Stimulated activated naive CD8-positive, alpha-beta T cell treated with anti-CD3 and anti-CD28 coated beads, Interleukin-15, amount 100 ng/mL, for 72 hours (primary cell): ENCODE measurements around the gene PTPRC.
A peak's percentile ranks its signal among the peaks of the same experiment; 100 is the strongest.

Experiments used
- ATAC-seq: fragments of 150-1000 bp; cut with Tn5 transposase; 2 replicates; pipeline ENCODE4 v1.10.0; 2021; ENCODE audit warnings: mild to moderate bottlenecking, moderate library complexity
- DNase-seq, 2 donors: peaks; one replicate each; pipeline ENCODE4 v3.0.0; 2021 to 2022
- H3K27ac Mint-ChIP-seq, 2 donors: one replicate each; pipeline ENCODE4 v1.8.0; 2022; ENCODE audit warnings: mild to moderate bottlenecking in 2 of 2, mixed read lengths in 2 of 2, moderate library complexity in 2 of 2
- H3K27me3 Mint-ChIP-seq: one replicate; pipeline ENCODE4 v1.8.0; 2022; ENCODE audit warnings: mixed read lengths
- H3K4me1 Mint-ChIP-seq: one replicate; pipeline ENCODE4 v1.8.0; 2022; ENCODE audit warnings: mild to moderate bottlenecking, mixed read lengths
- H3K4me3 Mint-ChIP-seq, 2 donors: one replicate each; pipeline ENCODE4 v1.8.0; 2022; ENCODE audit warnings: mild to moderate bottlenecking in 2 of 2, mixed read lengths in 2 of 2, moderate library complexity in 1 of 2
- H3K9me3 Mint-ChIP-seq, 2 donors: one replicate each; pipeline ENCODE4 v1.8.0; 2022; ENCODE audit warnings: mixed read lengths in 2 of 2

The PTPRC gene

GRCh38 chr1:198672124-198672523 is 33.3 kb downstream of the PTPRC start:
- H3K4me1 Mint-ChIP-seq: peaks cover 90% of the 10 kb centered on the region
- DNase-seq (no peak), ATAC-seq (no peak)
- H3K4me3 Mint-ChIP-seq: peak overlapping the region; percentile 69 to 81
- peak overlapping the region in 1 of 2 donors; percentile 77 for H3K27ac Mint-ChIP-seq
- no peaks in the 10 kb centered on the region for H3K27me3 Mint-ChIP-seq
- H3K9me3 Mint-ChIP-seq: no peaks in the 10 kb centered on the region

- no peak overlapping the region for H3K27ac Mint-ChIP-seq
- ATAC-seq: no peak
- no peaks in the 10 kb centered on the region for H3K9me3 Mint-ChIP-seq
- H3K4me3 Mint-ChIP-seq: peak overlapping the region; percentile 5 to 81
- no peak for DNase-seq
- peaks cover 86% of the 10 kb centered on the region for H3K4me1 Mint-ChIP-seq
- H3K27me3 Mint-ChIP-seq: no peaks in the 10 kb centered on the region
Measured at GRCh38 chr1:198674009-198674408, 35.2 kb downstream of the PTPRC start.

GRCh38 chr1:198676253-198676652 is 37.4 kb downstream of the PTPRC start:
- Mint-ChIP-seq H3K4me1 (peaks cover 90% of the 10 kb centered on the region), H3K4me3 (peak overlapping the region; percentile 58 to 81), H3K27ac (peak overlapping the region; percentile 94 to 98), H3K9me3 (no peaks in the 10 kb centered on the region), H3K27me3 (no peaks in the 10 kb centered on the region)
- DNase-seq (no peak), ATAC-seq (peak; percentile 53)

DNA sequence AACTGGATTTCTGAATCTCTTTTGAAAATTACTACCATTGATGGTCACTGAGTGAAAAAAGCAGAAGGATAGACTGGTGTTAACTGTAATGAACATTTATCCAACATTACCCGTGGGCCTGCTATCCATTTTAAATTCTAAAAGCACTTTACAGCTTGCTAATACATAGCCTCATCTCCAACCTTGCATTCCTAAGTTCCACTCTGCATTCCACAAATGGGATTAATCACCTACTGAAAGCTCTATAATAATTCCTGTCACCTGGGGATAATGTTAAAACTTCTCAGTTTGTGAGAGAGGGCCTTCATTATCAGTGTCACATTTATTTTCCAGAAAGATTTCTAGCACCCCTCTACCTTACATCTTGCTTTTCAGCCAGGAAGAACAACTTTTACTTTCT is 38.2 kb downstream of the PTPRC start:
- no peak for DNase-seq
- Mint-ChIP-seq H3K4me3 (peak overlapping the region; percentile 58 to 81), H3K4me1 (peaks cover 84% of the 10 kb centered on the region), H3K27ac (peak overlapping the region; percentile 30 to 98), H3K9me3 (no peaks in the 10 kb centered on the region), H3K27me3 (no peaks in the 10 kb centered on the region)
- ATAC-seq: no peak

DNA sequence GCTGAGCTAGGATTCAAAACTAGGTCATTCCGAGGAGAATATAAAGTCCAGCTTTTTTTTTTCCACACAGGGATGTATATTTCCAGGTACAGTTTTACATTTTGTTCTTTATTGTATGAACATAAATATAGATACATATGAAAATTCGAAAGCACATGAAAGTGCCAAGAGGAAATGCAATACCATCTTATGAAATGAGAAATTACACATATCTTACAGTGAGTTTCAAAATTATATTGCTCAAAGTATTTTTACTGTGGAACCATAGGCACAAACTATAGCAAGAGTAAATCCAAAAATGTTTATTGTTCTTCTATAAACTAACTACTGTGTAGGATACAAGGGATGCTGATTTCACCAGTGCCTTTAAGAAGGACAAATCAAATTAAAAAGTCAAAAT is 39.0 kb downstream of the PTPRC start:
- Mint-ChIP-seq H3K4me1 (peaks cover 84% of the 10 kb centered on the region), H3K27me3 (no peaks in the 10 kb centered on the region), H3K4me3 (peak overlapping the region; percentile 58 to 81), H3K27ac (peak overlapping the region; percentile 81 to 98), H3K9me3 (no peaks in the 10 kb centered on the region)
- no peak for DNase-seq
- ATAC-seq: no peak

DNA sequence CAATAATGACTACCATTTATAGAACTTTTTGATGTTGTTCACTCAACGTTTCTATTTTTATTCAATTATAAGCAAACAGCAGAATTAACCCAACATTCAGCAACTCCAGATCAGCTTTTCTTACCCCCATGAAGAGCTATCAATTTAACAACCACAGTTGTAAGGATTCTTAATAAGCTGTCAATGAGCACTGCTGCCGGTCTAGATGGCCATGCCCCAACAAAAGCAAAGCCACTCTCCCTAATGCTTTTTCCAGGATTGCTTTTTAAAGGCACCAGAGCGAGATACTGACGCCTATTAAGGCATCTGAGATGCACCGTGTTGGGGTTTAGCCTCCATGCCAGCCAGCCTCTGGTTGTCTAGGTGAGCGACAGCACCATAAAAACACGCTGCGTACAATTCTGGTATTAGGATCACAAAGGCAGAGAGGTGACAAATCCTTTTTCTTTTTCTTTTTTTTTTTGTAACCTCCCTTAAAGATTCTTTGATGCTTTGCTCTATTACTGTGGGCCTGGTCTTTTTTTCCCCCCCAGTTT is 39.5 kb downstream of the PTPRC start:
- H3K4me1 Mint-ChIP-seq: peaks cover 84% of the 10 kb centered on the region
- H3K27ac Mint-ChIP-seq: peak overlapping the region; percentile 81 to 98
- peak overlapping the region; percentile 58 to 81 for H3K4me3 Mint-ChIP-seq
- peak; percentile 30 to 38 for DNase-seq
- no peak for ATAC-seq
- no peaks in the 10 kb centered on the region for H3K27me3 Mint-ChIP-seq
- H3K9me3 Mint-ChIP-seq: no peaks in the 10 kb centered on the region

GRCh38 chr1:198678901-198679329 is 40.1 kb downstream of the PTPRC start:
- peak; percentile 39 to 50 for DNase-seq
- H3K4me3 Mint-ChIP-seq: peak overlapping the region; percentile 58 to 81
- H3K9me3 Mint-ChIP-seq: no peaks in the 10 kb centered on the region
- ATAC-seq: peak; percentile 39
- H3K27me3 Mint-ChIP-seq: no peaks in the 10 kb centered on the region
- H3K27ac Mint-ChIP-seq: peak overlapping the region; percentile 81 to 98
- H3K4me1 Mint-ChIP-seq: peaks cover 86% of the 10 kb centered on the region

GRCh38 chr1:198679535-198680173 is 40.8 kb downstream of the PTPRC start:
- Mint-ChIP-seq H3K9me3 (no peaks in the 10 kb centered on the region), H3K27ac (peak overlapping the region; percentile 81 to 98), H3K4me3 (peak overlapping the region; percentile 58 to 81), H3K4me1 (peaks cover 85% of the 10 kb centered on the region), H3K27me3 (no peaks in the 10 kb centered on the region)
- ATAC-seq (no peak), DNase-seq (peak in 1 of 2 donors; percentile 31)

- Mint-ChIP-seq H3K9me3 (no peaks in the 10 kb centered on the region), H3K27ac (peak overlapping the region; percentile 81 to 91), H3K27me3 (no peaks in the 10 kb centered on the region), H3K4me3 (peak overlapping the region; percentile 58 to 81), H3K4me1 (peaks cover 83% of the 10 kb centered on the region)
- ATAC-seq (no peak), DNase-seq (peak in 1 of 2 donors; percentile 19)
Measured at GRCh38 chr1:198680174-198680875, 41.5 kb downstream of the PTPRC start.

DNA sequence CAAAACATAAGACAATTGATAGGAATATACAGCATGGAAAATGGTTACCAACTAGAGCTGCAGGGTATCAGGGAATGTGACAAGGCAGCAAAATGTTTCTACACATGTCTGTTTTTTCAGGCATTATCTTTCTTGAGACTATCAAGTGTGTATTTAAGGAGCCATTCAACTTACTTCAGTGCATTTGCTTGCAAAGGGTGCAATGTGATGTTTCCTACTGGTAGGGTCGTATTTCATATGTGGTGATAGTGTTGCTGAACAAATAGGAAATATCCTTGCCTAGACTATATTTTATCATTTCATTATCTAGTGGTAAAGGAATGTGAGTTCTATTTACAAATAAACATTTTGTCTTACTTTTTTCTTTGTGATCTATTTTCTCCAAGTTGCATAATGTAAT is 42.4 kb downstream of the PTPRC start:
- ATAC-seq: no peak
- DNase-seq: no peak
- H3K4me3 Mint-ChIP-seq: peak overlapping the region; percentile 13 to 82
- H3K27me3 Mint-ChIP-seq: no peaks in the 10 kb centered on the region
- peaks cover 81% of the 10 kb centered on the region for H3K4me1 Mint-ChIP-seq
- H3K27ac Mint-ChIP-seq: peak overlapping the region; percentile 27 to 88
- H3K9me3 Mint-ChIP-seq: no peaks in the 10 kb centered on the region

- peak overlapping the region; percentile 82 to 96 for H3K27ac Mint-ChIP-seq
- peak; percentile 72 to 88 for DNase-seq
- no peaks in the 10 kb centered on the region for H3K9me3 Mint-ChIP-seq
- H3K4me1 Mint-ChIP-seq: peaks cover 80% of the 10 kb centered on the region
- H3K4me3 Mint-ChIP-seq: peak overlapping the region; percentile 68 to 82
- ATAC-seq: peak; percentile 95
- H3K27me3 Mint-ChIP-seq: no peaks in the 10 kb centered on the region
Measured at GRCh38 chr1:198681831-198682759, 43.3 kb downstream of the PTPRC start.

- H3K27ac Mint-ChIP-seq: peak overlapping the region; percentile 82 to 96
- ATAC-seq (no peak), DNase-seq (no peak)
- peaks cover 81% of the 10 kb centered on the region for H3K4me1 Mint-ChIP-seq
- peak overlapping the region; percentile 68 to 82 for H3K4me3 Mint-ChIP-seq
- H3K9me3 Mint-ChIP-seq: no peaks in the 10 kb centered on the region
- no peaks in the 10 kb centered on the region for H3K27me3 Mint-ChIP-seq
Measured at GRCh38 chr1:198682850-198683249, 44.0 kb downstream of the PTPRC start.

DNA sequence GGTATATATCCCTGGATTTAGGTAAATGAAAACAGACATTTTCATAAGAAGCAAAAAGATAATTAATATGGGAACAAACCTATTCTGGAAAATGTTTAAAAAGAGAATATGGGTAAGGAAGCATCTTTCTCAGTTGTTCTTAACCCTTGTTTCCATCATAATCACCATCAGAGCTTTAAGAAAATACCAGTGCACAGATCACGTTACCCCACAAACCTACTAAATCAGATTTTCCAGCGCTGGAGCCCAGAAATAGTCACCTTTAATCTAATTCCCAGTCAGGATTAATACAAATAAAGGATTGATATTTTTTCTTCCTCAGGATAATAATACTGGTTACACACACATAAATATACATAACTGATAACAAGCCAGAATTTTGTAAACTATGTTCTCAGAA is 44.6 kb downstream of the PTPRC start:
- peak overlapping the region; percentile 63 to 96 for H3K27ac Mint-ChIP-seq
- peaks cover 83% of the 10 kb centered on the region for H3K4me1 Mint-ChIP-seq
- no peak for ATAC-seq
- H3K9me3 Mint-ChIP-seq: no peaks in the 10 kb centered on the region
- peak overlapping the region; percentile 61 to 82 for H3K4me3 Mint-ChIP-seq
- H3K27me3 Mint-ChIP-seq: no peaks in the 10 kb centered on the region
- DNase-seq: no peak

- no peaks in the 10 kb centered on the region for H3K27me3 Mint-ChIP-seq
- DNase-seq (no peak), ATAC-seq (no peak)
- peaks cover 84% of the 10 kb centered on the region for H3K4me1 Mint-ChIP-seq
- peak overlapping the region; percentile 95 to 96 for H3K27ac Mint-ChIP-seq
- H3K9me3 Mint-ChIP-seq: no peaks in the 10 kb centered on the region
- H3K4me3 Mint-ChIP-seq: peak overlapping the region; percentile 70 to 78
Measured at GRCh38 chr1:198686069-198686728, 47.4 kb downstream of the PTPRC start.

DNA sequence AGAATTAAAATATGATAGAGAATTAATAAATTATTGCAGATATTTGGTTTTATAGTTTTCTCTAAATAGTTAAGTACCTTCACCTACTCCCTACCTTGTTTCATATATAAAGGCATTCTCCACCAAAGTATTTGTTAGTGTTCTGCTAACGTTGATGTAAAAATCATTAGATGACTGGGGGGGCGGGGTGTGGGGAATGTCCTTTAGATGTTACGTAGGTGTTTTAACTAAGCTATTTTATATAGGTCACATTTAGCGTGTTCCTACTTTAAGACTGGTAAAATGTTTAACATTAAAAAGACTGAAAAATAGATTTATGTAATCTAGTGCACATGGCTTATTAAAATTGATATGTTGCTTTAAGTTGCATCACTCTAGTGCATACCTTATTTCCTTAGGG is 48.6 kb downstream of the PTPRC start:
- Mint-ChIP-seq H3K27ac (peak overlapping the region; percentile 95 to 96), H3K4me1 (peaks cover 86% of the 10 kb centered on the region), H3K4me3 (peak overlapping the region; percentile 21 to 55), H3K27me3 (no peaks in the 10 kb centered on the region), H3K9me3 (no peaks in the 10 kb centered on the region)
- ATAC-seq: peak; percentile 35
- no peak for DNase-seq
